ENCODE measurements around the gene NUP35.
"Not testable (repeated sequence)": the region's sequence is repeated elsewhere in the genome, so short reads cannot be mapped to it uniquely, and the experiment has no call there.

The NUP35 gene

DNA sequence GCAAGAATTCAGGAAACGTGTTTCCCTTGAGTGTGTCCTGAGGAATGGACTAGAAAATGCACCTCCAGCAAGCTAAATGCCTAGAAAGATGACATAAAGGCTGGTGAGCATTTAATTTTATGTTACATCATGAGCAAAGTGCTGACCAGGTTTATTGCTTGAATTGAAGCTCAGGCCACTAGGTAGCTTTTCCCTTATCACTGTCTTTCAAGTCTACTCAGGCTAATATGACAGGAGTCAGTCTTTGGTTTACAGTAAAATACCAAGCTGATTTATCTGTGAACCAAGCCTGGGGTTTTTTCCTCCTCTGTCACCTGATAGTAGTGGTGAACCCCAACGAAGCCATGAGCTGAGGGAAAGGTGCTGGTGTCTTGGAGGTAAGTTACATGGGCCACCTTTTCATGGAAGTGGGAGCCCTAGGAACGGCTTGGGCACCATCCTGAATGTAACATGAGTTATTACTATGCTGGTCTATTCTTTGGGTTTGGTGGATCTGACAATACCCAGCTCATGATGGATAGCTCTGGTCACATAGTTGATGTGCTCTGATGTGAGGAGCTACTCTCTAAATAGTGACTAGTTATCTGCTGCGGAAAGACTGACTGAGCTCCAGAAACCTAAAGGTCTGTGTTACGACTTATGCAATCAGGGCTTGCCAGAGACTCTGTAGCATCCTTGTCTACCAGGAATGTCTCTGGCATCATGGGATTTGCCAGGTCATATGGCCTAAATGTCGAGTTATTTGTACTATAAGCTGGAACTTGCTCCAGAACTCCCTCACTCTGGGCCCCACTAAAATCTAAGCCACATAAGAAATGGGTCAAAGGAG is 39.8 kb downstream of the NUP35 start:
- peaks cover 6% of the 10 kb centered on the region for H3K9me3 Mint-ChIP-seq
- H3K4me3 Mint-ChIP-seq: no peak overlapping the region
- DNase-seq (ENCODE audit: low spot score): no peak
- H3K4me1 Mint-ChIP-seq (ENCODE audit: low read depth): no peaks in the 10 kb centered on the region
- peaks cover 59% of the 10 kb centered on the region for H3K36me3 Mint-ChIP-seq (ENCODE audit: low read depth)
- no peaks in the 10 kb centered on the region for H3K27me3 Mint-ChIP-seq (ENCODE audit: low read depth)
- H3K27ac Mint-ChIP-seq: no peak overlapping the region

DNA sequence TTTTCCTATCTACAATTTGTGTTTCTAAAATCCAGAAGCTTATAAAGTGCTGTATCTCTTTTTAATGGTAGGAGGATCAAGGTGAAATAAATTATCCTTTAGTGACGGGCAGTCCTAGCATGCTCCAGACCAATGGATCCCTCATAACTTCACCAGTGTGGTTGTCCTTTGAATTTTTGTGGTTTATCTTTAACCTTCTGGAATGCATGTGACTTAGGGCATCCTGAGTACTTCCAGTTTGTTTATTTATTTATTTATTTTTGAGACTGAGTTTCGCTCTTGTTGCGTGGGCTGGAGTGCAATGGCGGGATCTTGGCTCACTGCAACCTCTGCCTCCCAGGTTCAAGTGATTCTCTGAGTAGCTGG is 40.4 kb downstream of the NUP35 start:
- DNase-seq (ENCODE audit: low spot score): no peak
- Mint-ChIP-seq H3K4me3 (no peak overlapping the region), H3K4me1 (ENCODE audit: low read depth) (no peaks in the 10 kb centered on the region), H3K27ac (no peak overlapping the region), H3K36me3 (ENCODE audit: low read depth) (peaks cover 59% of the 10 kb centered on the region), H3K27me3 (ENCODE audit: low read depth) (no peaks in the 10 kb centered on the region), H3K9me3 (peaks cover 6% of the 10 kb centered on the region)

DNA sequence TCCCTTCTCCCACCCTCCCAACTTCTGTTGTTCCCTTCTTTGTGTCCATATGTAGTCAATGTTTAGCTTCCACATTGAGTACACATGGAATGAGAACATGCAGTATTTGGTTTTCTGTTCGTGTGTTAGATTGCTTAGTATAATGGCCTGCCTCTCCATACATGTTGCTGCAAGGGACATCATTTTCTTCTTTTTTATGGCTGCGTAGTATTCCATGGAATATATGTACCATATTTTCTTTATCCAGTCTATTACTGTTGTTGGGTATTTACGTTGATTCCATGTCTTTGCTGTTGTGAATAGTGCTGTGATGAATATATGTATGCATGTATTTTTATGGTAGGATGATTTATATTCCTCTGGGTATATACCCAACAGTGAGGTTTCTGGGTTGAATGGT is 42.0 kb downstream of the NUP35 start:
- Mint-ChIP-seq H3K9me3 (peaks cover 6% of the 10 kb centered on the region), H3K36me3 (ENCODE audit: low read depth) (peaks cover 55% of the 10 kb centered on the region), H3K27ac (no peak overlapping the region), H3K27me3 (ENCODE audit: low read depth) (no peaks in the 10 kb centered on the region), H3K4me1 (ENCODE audit: low read depth) (peaks cover 7% of the 10 kb centered on the region), H3K4me3 (no peak overlapping the region)
- no peak for DNase-seq (ENCODE audit: low spot score)

DNA sequence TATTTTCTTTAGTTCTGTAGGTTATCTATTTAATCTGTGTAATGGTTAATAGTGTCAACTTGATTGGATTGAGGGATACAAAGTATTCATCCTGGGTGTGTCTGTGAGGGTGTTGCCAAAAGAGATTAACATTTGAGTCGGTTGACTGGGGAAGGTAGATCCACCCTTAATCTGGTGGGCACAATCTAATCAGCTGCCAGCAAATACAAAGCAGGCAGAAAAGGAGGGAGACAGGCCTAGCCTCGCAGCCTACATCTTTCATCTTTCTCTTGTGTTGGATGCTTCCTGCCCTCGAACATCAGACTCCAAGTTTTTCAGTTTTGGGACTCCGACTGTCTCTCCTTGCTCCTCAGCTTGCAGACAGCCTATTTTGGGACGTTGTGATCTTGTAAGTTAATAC is 42.7 kb downstream of the NUP35 start:
- H3K4me1 Mint-ChIP-seq (ENCODE audit: low read depth); H3K27ac Mint-ChIP-seq; H3K4me3 Mint-ChIP-seq; DNase-seq (ENCODE audit: low spot score); H3K27me3 Mint-ChIP-seq (ENCODE audit: low read depth); H3K9me3 Mint-ChIP-seq: not testable (repeated sequence)
- peaks cover 50% of the 10 kb centered on the region for H3K36me3 Mint-ChIP-seq (ENCODE audit: low read depth)

DNA sequence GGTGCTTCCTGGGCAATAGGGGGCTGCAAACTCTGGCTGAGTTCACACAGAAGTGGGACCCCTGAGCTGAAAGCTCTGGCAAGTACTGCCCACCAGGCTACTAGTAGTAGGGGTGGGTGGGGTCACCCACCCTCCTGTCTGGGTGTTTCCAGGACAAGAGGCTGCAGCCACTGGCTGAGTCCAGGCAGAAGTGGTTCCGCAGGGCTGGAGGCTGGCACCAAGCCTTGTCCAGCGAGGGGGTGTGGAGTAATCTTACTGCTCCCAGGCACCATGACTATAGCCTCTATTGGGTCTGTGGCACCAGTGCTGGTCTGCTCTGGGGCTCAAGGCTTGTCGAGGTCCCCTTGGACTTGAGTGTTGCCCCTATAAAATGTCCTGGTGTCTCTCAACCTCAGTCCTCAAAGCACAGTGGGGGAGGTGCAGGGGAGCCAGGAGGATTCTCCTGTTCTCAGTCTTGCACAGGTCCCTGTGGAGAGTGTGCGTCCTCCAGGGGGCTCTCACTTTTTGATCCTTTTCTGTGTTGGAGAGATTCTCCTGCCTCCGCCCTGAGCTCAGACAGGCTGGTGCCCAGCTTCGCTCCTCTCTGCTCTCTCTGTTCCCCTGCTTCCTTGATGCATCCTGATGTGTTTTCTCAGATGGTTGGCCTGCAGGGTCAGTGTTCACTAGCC is 48.1 kb downstream of the NUP35 start:
- Mint-ChIP-seq H3K36me3 (ENCODE audit: low read depth) (peaks cover 46% of the 10 kb centered on the region), H3K4me1 (ENCODE audit: low read depth) (peaks cover 7% of the 10 kb centered on the region)

DNA sequence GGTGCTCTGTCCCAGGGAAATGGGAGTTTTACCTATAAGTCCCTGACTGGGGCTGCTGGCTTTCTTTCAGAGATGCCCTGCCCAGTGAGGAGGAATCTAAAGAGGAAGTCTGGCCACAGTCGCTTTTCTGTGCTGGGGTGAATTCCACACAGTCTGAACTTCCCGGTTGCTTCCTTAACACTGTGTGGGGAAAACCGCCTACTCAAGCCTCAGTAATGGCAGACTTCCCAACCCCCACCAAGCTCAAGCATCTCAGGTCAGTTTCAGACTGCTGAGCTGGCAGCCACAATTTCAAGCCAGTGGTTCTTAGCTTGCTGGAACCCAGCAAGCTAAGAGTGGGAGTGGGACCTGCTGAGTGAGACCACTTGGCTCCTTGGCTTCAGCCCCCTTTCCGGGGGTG is 54.9 kb downstream of the NUP35 start:
- peaks cover 78% of the 10 kb centered on the region for H3K36me3 Mint-ChIP-seq (ENCODE audit: low read depth)

More for the DNA sequence above, 48.1 kb downstream of the NUP35 start:
- Mint-ChIP-seq H3K27me3 (ENCODE audit: low read depth) (no peaks in the 10 kb centered on the region), H3K4me3 (no peak overlapping the region), H3K9me3 (peaks cover 20% of the 10 kb centered on the region), H3K27ac (no peak overlapping the region)
- DNase-seq (ENCODE audit: low spot score): no peak

DNA sequence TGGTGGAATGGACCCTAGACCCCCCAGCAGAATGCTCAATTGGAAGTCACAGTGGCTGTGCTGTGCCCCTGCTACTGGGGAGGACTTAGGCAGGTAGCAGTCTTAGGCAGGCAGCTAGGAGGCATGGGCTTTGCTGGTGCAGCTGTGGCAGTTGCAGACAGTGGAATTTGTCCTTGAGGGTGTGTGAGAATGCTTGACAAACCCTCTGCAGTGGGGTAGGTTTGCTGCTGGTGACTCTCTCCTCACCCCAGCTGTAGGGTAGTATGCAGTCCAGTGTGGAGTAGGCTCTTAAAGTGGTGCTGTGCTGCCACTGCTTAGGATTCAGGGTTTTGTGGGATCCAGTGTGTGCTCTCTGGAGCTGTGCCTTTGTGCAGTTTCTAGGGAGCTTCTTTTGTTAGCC is 61.3 kb downstream of the NUP35 start:
- no peak for DNase-seq (ENCODE audit: low spot score)
- Mint-ChIP-seq H3K9me3 (peaks cover 20% of the 10 kb centered on the region), H3K36me3 (ENCODE audit: low read depth) (peaks cover 60% of the 10 kb centered on the region), H3K4me3 (no peak overlapping the region), H3K27me3 (ENCODE audit: low read depth) (no peaks in the 10 kb centered on the region), H3K4me1 (ENCODE audit: low read depth) (no peaks in the 10 kb centered on the region), H3K27ac (no peak overlapping the region)

More for the DNA sequence above, 54.9 kb downstream of the NUP35 start:
- DNase-seq (ENCODE audit: low spot score): no peak
- Mint-ChIP-seq H3K27me3 (ENCODE audit: low read depth) (no peaks in the 10 kb centered on the region), H3K4me3 (no peak overlapping the region), H3K27ac (no peak overlapping the region), H3K9me3 (peaks cover 45% of the 10 kb centered on the region), H3K4me1 (ENCODE audit: low read depth) (no peaks in the 10 kb centered on the region)

DNA sequence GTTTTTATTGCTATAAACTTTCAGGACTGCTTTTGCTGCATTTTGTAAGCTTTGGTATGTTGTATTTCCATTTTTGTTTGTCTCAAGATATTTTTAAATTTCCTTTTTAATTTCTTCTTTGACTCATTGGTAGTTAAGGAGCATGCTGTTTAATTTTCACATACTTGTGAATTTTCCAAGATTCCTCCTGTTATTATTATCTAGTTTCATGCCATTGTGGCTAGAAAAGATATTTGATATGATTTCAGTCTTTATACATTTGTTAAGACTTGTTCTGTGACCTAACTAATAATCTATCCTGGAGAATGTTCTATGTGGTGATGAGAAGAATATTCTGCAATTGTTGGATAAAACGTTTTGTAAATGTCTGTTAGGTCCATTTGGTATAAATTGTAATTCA is 62.1 kb downstream of the NUP35 start:
- Mint-ChIP-seq H3K4me3 (no peak overlapping the region), H3K27ac (no peak overlapping the region), H3K9me3 (peaks cover 20% of the 10 kb centered on the region), H3K36me3 (ENCODE audit: low read depth) (peaks cover 56% of the 10 kb centered on the region), H3K27me3 (ENCODE audit: low read depth) (no peaks in the 10 kb centered on the region), H3K4me1 (ENCODE audit: low read depth) (no peaks in the 10 kb centered on the region)
- no peak for DNase-seq (ENCODE audit: low spot score)

DNA sequence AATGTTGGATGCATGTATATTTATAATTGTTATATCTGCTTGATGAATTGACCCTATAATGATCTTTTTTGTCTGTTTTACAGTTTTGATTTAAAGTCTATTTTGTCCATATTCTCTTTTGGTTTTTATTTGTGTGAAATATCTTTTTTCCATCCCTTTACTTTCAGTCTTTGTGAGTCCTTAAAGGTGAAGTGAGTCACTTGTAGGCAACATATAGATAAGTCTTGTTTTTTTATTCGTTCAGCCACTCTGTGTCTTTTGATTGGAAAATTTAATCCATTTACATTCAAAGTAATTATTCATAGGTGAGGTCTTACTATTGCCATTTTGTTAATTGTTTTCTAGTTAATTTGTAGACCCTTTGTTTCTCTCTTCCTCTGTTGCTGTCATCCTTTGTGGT is 62.5 kb downstream of the NUP35 start:
- no peaks in the 10 kb centered on the region for H3K27me3 Mint-ChIP-seq (ENCODE audit: low read depth)
- H3K9me3 Mint-ChIP-seq: peaks cover 20% of the 10 kb centered on the region
- no peak overlapping the region for H3K27ac Mint-ChIP-seq
- no peaks in the 10 kb centered on the region for H3K4me1 Mint-ChIP-seq (ENCODE audit: low read depth)
- no peak overlapping the region for H3K4me3 Mint-ChIP-seq
- H3K36me3 Mint-ChIP-seq (ENCODE audit: low read depth): peaks cover 56% of the 10 kb centered on the region
- DNase-seq (ENCODE audit: low spot score): no peak

DNA sequence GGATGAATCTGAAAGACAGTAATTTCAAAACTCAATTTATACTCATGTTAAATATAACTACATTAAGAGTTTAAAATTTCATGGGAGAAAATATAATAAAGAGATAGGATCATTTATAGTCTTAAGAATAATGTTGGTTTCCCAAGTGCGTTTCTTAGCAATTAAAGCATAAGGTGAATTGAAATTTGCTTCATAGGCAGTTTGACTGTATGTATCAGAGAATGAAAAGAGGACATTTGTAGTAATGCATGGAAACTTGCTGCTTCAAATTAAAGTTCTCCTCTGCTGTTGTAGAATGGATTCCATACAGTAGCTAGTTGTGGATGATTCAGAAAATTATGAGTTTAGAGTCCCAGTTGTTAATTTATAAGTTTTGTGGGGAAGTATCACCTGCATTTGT is 68.1 kb downstream of the NUP35 start:
- Mint-ChIP-seq H3K36me3 (ENCODE audit: low read depth) (peaks cover 17% of the 10 kb centered on the region), H3K27ac (no peak overlapping the region), H3K9me3 (no peaks in the 10 kb centered on the region), H3K4me3 (no peak overlapping the region), H3K4me1 (ENCODE audit: low read depth) (no peaks in the 10 kb centered on the region), H3K27me3 (ENCODE audit: low read depth) (no peaks in the 10 kb centered on the region)
- no peak for DNase-seq (ENCODE audit: low spot score)

DNA sequence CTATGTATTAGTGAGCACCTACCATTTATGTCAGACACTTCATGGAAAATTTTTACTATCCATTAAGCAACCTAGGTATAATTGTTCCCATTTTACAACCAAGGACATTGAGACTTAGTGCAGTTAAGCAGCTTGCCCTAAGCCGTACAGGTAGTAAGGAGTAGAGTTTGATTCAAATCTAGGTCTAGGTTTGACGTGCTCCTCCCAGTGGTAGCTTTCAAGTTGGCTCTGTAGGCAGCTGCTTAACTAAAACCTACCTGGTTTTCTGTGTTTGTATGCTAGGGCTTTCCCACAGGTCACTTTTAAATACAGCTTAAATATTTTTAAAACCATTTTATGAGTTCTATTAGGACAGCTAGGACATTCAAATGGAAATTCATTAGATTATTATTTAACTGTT is 69.7 kb downstream of the NUP35 start:
- DNase-seq (ENCODE audit: low spot score): no peak
- Mint-ChIP-seq H3K4me3 (no peak overlapping the region), H3K27me3 (ENCODE audit: low read depth) (no peaks in the 10 kb centered on the region), H3K36me3 (ENCODE audit: low read depth) (peaks cover 20% of the 10 kb centered on the region), H3K4me1 (ENCODE audit: low read depth) (no peaks in the 10 kb centered on the region), H3K9me3 (no peaks in the 10 kb centered on the region), H3K27ac (no peak overlapping the region)

DNA sequence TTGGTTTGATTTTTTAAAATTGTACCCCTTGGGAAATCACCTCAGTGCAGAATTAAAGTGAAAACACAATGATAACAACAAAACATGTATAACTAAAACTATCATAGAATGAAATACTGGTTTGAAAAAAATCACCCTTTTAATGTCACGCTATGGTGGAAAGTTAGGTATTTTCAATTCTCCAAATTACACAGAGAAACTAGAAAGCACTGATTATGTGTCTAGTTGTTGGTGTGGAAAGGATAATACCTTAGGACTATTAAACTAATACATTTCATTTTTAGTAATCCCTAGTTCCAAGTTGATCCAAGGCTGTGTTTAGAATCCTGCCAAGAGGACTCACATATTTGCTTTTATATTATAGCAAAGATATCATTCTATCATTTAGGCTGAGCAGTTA is 71.2 kb downstream of the NUP35 start:
- Mint-ChIP-seq H3K27me3 (ENCODE audit: low read depth) (no peaks in the 10 kb centered on the region), H3K4me1 (ENCODE audit: low read depth) (no peaks in the 10 kb centered on the region), H3K27ac (no peak overlapping the region), H3K4me3 (no peak overlapping the region), H3K36me3 (ENCODE audit: low read depth) (peaks cover 20% of the 10 kb centered on the region), H3K9me3 (no peaks in the 10 kb centered on the region)
- no peak for DNase-seq (ENCODE audit: low spot score)

DNA sequence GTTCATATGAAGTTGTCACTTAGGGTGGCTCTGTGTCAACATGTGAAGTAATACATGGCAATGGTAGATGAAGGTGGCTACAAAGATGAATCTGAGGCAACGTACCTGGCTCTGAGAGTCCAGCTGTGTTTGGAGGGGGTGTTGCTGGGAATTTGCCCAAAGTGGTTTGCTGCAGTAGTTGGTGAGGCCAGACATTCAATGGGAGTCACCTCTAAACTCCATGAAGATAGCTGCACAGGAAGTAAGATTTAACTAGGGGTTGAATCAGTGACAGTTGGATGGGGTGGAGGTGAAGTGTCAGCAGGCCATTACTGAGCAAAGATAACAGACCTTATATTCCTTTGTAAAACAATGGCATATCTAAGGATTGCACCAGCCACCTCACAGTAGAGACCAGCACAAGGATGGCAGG is 71.8 kb downstream of the NUP35 start:
- Mint-ChIP-seq H3K4me3 (no peak overlapping the region), H3K27ac (no peak overlapping the region), H3K9me3 (no peaks in the 10 kb centered on the region), H3K27me3 (ENCODE audit: low read depth) (no peaks in the 10 kb centered on the region), H3K4me1 (ENCODE audit: low read depth) (no peaks in the 10 kb centered on the region), H3K36me3 (ENCODE audit: low read depth) (peaks cover 18% of the 10 kb centered on the region)
- DNase-seq (ENCODE audit: low spot score): no peak

DNA sequence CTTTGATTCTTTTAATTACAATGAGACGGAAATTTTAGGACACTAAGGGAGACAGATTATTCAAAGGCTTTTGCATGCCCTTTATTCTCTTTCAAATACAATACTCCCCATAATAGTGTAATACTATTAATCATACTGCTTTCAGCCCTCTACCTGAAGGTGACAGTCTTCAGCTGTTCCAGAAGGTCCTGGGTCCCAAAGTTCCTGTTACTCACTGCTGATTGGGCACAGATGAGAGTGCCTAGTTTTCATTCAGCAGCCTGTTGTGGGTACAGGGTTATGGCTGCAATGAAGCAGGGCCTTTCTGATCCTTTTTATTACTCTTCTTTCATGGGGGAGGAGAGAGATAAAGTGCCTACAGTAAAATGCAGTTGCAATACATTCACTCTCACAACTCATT is 80.2 kb downstream of the NUP35 start:
- H3K9me3 Mint-ChIP-seq: peaks cover 4% of the 10 kb centered on the region
- H3K27ac Mint-ChIP-seq: no peak overlapping the region
- H3K36me3 Mint-ChIP-seq (ENCODE audit: low read depth): peaks cover 10% of the 10 kb centered on the region
- H3K4me1 Mint-ChIP-seq (ENCODE audit: low read depth): no peaks in the 10 kb centered on the region
- DNase-seq (ENCODE audit: low spot score): no peak
- H3K27me3 Mint-ChIP-seq (ENCODE audit: low read depth): no peaks in the 10 kb centered on the region
- no peak overlapping the region for H3K4me3 Mint-ChIP-seq

All from T-helper 2 cell treated with Interferon-gamma antibody and Interleukin-4, amounts not matched to agents 5 μg/mL and 100 μg/mL, for 36 hours (primary cell).